GM19239 (cell line): ENCODE results near the gene MED6.

Source experiments
- DNase-seq: peaks from one replicate; pipeline ENCODE4 v3.0.0; 2011; ENCODE audit warnings: low spot score; ENCODE audit not compliant: insufficient read length
- FAIRE-seq: peaks from 2 replicates; lab custom pipeline; 2011; peaks lifted over from hg19 to GRCh38; lab: Jason Lieb, UNC

MED6 gene

GRCh38 chr14:70601162-70601561 is 707 bp upstream of the MED6 start:
- no peak for DNase-seq
- FAIRE-seq = peak; percentile 74

DNA sequence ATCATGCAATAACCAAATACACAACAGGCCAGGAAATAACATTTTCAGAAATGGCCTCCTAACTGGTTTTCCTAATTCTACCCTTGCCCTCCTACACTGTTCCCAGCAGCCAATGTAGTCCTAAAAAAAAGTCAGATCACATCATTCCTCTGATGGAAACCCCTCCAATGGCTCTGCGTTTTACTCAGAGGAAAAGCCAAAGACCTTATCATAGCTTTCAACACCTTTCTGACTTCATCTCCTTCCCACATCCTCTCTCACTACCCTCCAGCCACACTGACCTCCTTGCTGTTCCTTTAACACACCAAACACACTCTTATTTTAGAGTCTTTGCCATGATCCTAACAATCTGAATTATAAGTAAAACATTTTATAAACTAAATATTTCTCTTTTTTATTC is 1.1 kb downstream of the MED6 start:
- FAIRE-seq = peak; percentile 68

DNA sequence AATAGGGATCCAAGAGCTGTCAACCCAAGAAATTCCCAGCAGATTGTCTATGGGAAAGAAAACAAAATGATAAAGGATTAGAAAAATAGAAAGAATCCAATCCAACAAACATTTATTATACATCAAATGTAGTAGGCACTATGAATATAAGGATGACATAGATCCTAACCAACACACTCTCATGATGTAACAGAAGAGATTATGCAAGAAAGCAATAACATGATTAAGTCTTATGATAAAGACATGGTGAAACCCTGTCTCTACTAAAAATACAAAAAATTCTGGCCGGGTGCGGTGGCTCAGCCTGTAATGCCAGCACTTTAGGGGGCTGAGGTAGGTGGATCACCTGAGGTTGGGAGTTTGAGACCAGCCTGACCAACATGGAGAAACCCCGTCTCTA is 2.7 kb downstream of the MED6 start:
- FAIRE-seq = no peak
- DNase-seq = no peak

More for the DNA sequence above, 1.1 kb downstream of the MED6 start:
- DNase-seq = no peak

GRCh38 chr14:70595443-70596185 is 4.8 kb downstream of the MED6 start:
- DNase-seq (no peak), FAIRE-seq (no peak)

- FAIRE-seq (no peak), DNase-seq (no peak)
Measured at GRCh38 chr14:70594461-70594860, 6.0 kb downstream of the MED6 start.

- DNase-seq (no peak), FAIRE-seq (no peak)
Measured at GRCh38 chr14:70585231-70585630, 15.2 kb downstream of the MED6 start.

DNA sequence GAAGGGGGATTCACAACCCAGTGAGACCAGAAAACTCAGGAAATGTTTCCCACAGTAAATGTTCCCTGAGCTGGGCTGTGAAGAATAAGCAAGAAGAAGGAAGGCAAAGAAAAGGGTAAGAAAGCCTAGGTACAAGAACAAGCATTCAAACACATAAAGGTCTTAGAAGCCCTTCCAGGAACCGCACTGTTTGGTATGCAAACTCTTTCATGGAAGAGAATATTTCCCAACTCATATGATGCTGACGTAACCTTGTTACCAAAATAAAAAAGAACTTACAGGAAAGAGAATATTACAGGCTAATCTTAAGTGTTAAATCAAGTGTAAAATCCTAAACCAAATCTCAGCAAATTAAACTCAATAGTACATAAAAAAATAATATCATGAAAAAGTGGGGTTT is 23.6 kb downstream of the MED6 start:
- no peak for FAIRE-seq

GRCh38 chr14:70573050-70573449 is 27.4 kb downstream of the MED6 start:
- DNase-seq (no peak), FAIRE-seq (no peak)

More for the DNA sequence above, 23.6 kb downstream of the MED6 start:
- no peak for DNase-seq

GRCh38 chr14:70571139-70571538 is 29.3 kb downstream of the MED6 start:
- DNase-seq = no peak
- no peak for FAIRE-seq

- FAIRE-seq (peak; percentile 71), DNase-seq (peak; percentile 7)
Measured at GRCh38 chr14:70567791-70568190, 32.7 kb downstream of the MED6 start.

- DNase-seq (no peak), FAIRE-seq (no peak)
Measured at GRCh38 chr14:70563869-70564268, 36.6 kb downstream of the MED6 start.

DNA sequence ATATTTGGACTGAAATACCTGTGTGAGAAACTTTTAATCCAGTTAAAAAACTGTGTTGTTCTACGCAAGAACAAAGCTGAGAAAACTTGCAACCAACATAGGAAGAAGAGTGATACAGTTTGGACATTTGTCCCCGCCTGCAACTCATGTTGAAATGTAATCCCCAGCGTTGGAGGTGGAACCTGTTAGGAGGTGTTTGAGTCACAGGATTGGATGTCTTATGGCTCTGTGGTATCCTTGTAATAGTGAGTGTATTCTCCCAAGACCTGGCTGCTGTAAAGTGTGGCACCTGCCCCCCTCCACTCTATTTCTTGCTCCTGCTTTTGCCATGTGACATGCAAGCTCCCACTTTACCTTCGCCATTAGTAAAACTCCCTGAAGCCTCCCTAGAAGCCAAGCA is 37.0 kb downstream of the MED6 start:
- DNase-seq = no peak
- FAIRE-seq = no peak

- no peak for DNase-seq
- FAIRE-seq = no peak
Measured at GRCh38 chr14:70558356-70558755, 42.1 kb downstream of the MED6 start.

DNA sequence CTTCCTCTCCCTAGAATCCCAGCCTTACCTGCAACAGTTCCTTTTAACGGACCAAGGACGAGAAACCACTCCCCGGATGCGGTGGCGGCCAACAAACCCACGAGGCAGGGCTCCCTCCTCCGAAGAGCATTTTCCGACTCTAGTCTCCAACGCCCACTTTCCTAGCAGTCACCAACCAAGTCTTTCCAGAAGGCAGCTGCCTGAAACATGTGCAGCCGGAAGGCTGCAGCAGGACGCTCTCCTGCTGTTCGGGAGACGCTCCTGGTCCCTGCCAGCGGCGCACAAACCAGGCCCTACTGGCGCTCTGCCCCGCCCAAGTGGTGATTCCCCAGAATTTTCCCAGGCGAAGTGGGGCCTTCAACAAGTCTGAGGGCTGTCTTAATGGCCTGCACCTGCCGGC is 44.6 kb downstream of the MED6 start:
- DNase-seq (no peak), FAIRE-seq (no peak)

DNA sequence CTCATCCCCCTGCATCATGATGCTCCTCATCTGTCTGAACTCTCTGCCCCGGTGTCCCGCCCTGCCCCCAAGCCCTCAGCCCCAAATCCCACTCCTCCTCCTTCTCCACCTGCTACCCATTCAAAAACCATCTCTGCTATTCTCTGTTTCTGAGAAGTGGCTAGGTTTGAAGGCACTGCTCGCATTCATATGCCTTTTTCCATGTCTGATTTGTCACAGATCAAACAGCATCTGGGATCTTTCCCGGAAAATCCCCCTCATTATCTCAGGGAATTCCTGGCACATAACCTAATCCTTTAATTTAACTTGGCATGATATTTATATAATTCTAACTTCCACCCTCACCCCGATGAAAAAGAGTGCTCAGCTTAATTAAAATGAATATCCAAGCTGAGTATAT is 62.4 kb downstream of the MED6 start:
- no peak for DNase-seq
- FAIRE-seq = no peak

- no peak for FAIRE-seq
Measured at GRCh38 chr14:70536830-70537229, 63.6 kb downstream of the MED6 start.

DNA sequence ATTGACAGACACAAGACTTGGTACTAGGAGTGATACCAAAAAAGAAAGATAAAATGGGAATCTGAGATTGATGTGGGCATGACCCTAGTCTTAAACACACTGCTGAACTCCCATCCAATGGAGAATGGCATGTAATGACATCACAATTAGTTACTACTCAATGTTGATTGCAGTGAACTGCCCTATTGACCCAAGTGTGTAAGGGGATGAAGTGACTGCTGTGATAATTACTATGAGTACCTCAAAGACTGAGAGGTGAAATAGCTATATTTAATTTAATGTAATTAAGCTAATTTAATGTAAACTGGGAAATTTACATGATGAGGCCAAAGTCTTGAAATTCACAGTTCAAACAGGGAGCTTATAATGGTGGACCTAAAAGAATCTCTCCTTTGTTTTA is 65.6 kb downstream of the MED6 start, which contains the start of gene ADAM20:
ADAM20 (minus strand) TSS at position 101 of the 400 bp plus-strand sequence. CDS start 10,247 bp downstream, outside the sequence.
- DNase-seq (no peak), FAIRE-seq (no peak)

More at GRCh38 chr14:70536830-70537229, 63.6 kb downstream of the MED6 start:
- no peak for DNase-seq
